Calu3 (cell line): ENCODE results near the gene EPB41L2. TPM values are rescaled to one million over a fixed set of nuclear protein-coding genes. Genes with fewer than 3 reads are reported as not detected.

Source experiments
- BruUV-seq: library from RNA; stranded (reverse); fragments of 400-500 nt; replicated peaks from 2 replicates; lab custom pipeline; 2021; lab: Mats Ljungman, UMichigan
- CTCF ChIA-PET: fragments of 300-600 bp; sonication (Branson Sonifier 250); formaldehyde crosslinking; loops from one replicate; lab custom pipeline; 2022; ENCODE audit warnings: antibody characterized with exemption; lab: Charles Lee
- DNase-seq: peaks from one replicate; pipeline ENCODE4 v3.0.0; 2022
- H3K27ac Mint-ChIP-seq: one replicate; pipeline ENCODE4 v1.8.0; 2022; ENCODE audit warnings: mixed read lengths; ENCODE audit not compliant: unreplicated experiment
- H3K27me3 Mint-ChIP-seq: one replicate; pipeline ENCODE4 v1.8.0; 2022; ENCODE audit warnings: mixed read lengths; ENCODE audit not compliant: unreplicated experiment
- H3K36me3 Mint-ChIP-seq: one replicate; pipeline ENCODE4 v1.8.0; 2022; ENCODE audit warnings: mild to moderate bottlenecking, moderate library complexity, mixed read lengths; ENCODE audit not compliant: insufficient read depth, unreplicated experiment
- H3K4me1 Mint-ChIP-seq: one replicate; pipeline ENCODE4 v1.8.0; 2022; ENCODE audit warnings: mild to moderate bottlenecking, low read depth, mixed read lengths; ENCODE audit not compliant: unreplicated experiment
- H3K4me3 Mint-ChIP-seq: one replicate; pipeline ENCODE4 v1.8.0; 2022; ENCODE audit warnings: mild to moderate bottlenecking, low read depth, moderate library complexity, mixed read lengths; ENCODE audit not compliant: unreplicated experiment
- H3K9me3 Mint-ChIP-seq: one replicate; pipeline ENCODE4 v1.8.0; 2022; ENCODE audit warnings: low read depth, mixed read lengths; ENCODE audit not compliant: unreplicated experiment
- intact Hi-C: fragments of 100-400 bp; cut with micrococcal nuclease; formaldehyde crosslinking; loops from one replicate; pipeline ENCODE4 v1.10.0; 2022; ENCODE audit not compliant: unreplicated experiment
- total RNA-seq: library from RNA; stranded (reverse); gene quantifications from 2 replicates; pipeline ENCODE4 v1.2.3, GENCODE V29; 2022
- TF ChIP-seq, protein P1 (sequence below): fragments of 200-600 bp; IDR thresholded peaks from one replicate; pipeline ENCODE4 v1.8.0; 2022; ENCODE audit warnings: antibody characterized with exemption; ENCODE audit not compliant: unreplicated experiment

Gene EPB41L2
- total RNA-seq, 1 experiment from 2014 or later, result 332 TPM

DNA sequence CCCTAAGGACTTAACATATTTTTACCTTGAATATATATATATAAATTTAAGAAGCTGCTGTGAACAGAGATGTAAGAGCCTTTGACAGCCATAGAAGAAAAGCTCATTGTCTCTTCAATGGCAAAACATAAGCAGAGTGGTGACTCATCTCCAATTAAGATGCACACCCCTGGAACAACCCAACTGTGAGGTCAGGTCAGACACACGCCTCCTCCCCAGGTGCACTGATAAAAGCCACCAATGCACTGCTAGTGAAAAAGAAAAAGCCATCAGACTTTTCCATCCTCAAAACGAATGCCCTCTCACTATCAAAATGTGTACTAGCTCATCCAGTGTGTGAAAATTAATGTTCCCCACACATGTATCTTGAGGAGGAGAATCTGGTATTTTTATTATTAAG, 135.7 kb downstream of the EPB41L2 start:
- H3K9me3 Mint-ChIP-seq, result no peaks in the 10 kb centered on the region
- CTCF ChIA-PET, result interaction anchor here (0.6 to 1.3 kb wide), 2 partner anchors 42 to 601 kb away, joined by 4 read pairs; no protein-coding TSS in a partner anchor
- H3K27ac Mint-ChIP-seq, result no peak overlapping the region
- H3K27me3 Mint-ChIP-seq, result no peaks in the 10 kb centered on the region
- peak; percentile 43 for DNase-seq
- TF ChIP-seq, protein P1, sequence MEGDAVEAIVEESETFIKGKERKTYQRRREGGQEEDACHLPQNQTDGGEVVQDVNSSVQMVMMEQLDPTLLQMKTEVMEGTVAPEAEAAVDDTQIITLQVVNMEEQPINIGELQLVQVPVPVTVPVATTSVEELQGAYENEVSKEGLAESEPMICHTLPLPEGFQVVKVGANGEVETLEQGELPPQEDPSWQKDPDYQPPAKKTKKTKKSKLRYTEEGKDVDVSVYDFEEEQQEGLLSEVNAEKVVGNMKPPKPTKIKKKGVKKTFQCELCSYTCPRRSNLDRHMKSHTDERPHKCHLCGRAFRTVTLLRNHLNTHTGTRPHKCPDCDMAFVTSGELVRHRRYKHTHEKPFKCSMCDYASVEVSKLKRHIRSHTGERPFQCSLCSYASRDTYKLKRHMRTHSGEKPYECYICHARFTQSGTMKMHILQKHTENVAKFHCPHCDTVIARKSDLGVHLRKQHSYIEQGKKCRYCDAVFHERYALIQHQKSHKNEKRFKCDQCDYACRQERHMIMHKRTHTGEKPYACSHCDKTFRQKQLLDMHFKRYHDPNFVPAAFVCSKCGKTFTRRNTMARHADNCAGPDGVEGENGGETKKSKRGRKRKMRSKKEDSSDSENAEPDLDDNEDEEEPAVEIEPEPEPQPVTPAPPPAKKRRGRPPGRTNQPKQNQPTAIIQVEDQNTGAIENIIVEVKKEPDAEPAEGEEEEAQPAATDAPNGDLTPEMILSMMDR, result no peak
- BruUV-seq, result no TSS peak
- no peak overlapping the region for H3K4me3 Mint-ChIP-seq
- intact Hi-C loops, result no loop called here
- H3K36me3 Mint-ChIP-seq, result no peaks in the 10 kb centered on the region
- peaks cover 41% of the 10 kb centered on the region for H3K4me1 Mint-ChIP-seq

DNA sequence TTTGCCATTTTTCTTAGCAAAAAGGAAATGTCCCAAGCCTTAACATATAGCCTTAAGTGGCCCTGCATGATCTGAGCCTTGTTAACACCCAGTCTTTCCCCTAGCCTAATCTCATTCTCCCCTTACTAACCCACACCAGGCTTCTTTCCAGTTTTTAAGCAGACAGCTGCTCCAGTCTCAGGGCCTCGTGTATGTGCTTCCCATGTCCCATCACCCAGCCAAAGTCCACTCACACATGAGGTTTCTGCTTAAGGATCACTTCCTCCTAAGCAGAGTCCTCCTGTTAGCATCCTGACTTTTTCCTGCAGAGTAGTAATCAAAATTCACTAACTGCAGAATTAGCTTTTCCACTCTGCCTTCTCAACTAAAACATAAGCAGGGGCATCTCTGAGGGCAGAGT, 139.7 kb downstream of the EPB41L2 start:
- no peak overlapping the region for H3K4me3 Mint-ChIP-seq
- CTCF ChIA-PET, result no interaction called here
- no peak overlapping the region for H3K27ac Mint-ChIP-seq

DNA sequence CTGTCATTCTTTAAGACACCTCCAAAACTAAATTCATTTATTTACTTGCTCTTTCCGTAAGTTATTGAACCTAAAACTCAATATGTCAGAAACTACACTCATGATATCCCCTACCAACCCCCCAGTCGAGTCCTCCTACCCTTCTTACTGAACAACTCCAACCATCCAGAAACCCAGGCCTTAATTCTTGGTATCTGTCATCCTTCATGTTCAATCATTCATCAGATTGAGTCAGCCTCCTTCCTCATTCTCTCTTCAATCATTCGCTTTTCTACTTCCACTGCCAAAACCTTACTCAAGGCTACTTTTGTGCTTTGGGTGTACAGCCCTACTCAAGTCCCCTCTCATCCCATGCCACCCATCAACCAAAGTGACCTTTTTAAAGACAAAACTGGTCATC, 140.1 kb downstream of the EPB41L2 start:
- DNase-seq, result no peak
- no TSS peak for BruUV-seq
- CTCF ChIA-PET, result no interaction called here

More for the DNA sequence above, 139.7 kb downstream of the EPB41L2 start:
- Mint-ChIP-seq H3K4me1 (peaks cover 21% of the 10 kb centered on the region), H3K9me3 (no peaks in the 10 kb centered on the region), H3K27me3 (no peaks in the 10 kb centered on the region), H3K36me3 (no peaks in the 10 kb centered on the region)
- no TSS peak for BruUV-seq
- no peak for DNase-seq
- intact Hi-C loops, result no loop called here
- TF ChIP-seq, protein P1, result no peak

DNA sequence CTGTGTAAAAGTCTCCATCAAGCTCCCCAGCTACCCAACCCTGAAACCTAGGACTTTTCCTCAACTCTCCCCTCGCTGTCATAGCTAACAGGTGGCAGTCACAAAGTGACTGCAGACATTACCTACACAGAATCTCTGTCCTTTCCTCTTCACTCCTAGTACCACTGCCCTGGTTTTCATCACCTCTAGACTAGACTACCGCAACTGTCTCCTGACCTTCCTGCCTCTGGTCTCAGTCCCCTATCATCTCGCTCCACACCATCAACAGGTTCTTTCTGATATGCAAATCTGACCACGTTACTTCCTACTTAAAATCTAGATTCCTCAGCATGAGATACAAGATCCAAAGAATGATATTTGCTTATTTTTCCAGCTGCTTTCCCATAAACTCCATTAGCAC, 142.1 kb downstream of the EPB41L2 start:
- DNase-seq, result no peak
- H3K9me3 Mint-ChIP-seq, result no peaks in the 10 kb centered on the region
- no TSS peak for BruUV-seq
- CTCF ChIA-PET, result no interaction called here
- H3K27me3 Mint-ChIP-seq, result no peaks in the 10 kb centered on the region
- H3K4me3 Mint-ChIP-seq, result no peak overlapping the region
- H3K36me3 Mint-ChIP-seq, result no peaks in the 10 kb centered on the region
- H3K4me1 Mint-ChIP-seq, result peaks cover 22% of the 10 kb centered on the region
- H3K27ac Mint-ChIP-seq, result no peak overlapping the region
- intact Hi-C loops, result loop anchor here (1.0 kb wide), 1 partner anchor 21 kb away; no protein-coding TSS in a partner anchor
- TF ChIP-seq, protein P1, result no peak

More for the DNA sequence above, 140.1 kb downstream of the EPB41L2 start:
- H3K36me3 Mint-ChIP-seq, result no peaks in the 10 kb centered on the region
- H3K9me3 Mint-ChIP-seq, result no peaks in the 10 kb centered on the region
- H3K4me1 Mint-ChIP-seq, result peaks cover 21% of the 10 kb centered on the region
- intact Hi-C loops, result no loop called here
- H3K27me3 Mint-ChIP-seq, result no peaks in the 10 kb centered on the region
- H3K4me3 Mint-ChIP-seq, result no peak overlapping the region
- TF ChIP-seq, protein P1, result no peak
- H3K27ac Mint-ChIP-seq, result no peak overlapping the region
